Measurements from ENCODE around the gene MTHFD2. TPM values are rescaled to one million over a fixed set of nuclear protein-coding genes. Genes with fewer than 3 reads are reported as not detected.

Gene MTHFD2
- total RNA-seq, 1 donor from 2014 or later = 166 TPM

DNA sequence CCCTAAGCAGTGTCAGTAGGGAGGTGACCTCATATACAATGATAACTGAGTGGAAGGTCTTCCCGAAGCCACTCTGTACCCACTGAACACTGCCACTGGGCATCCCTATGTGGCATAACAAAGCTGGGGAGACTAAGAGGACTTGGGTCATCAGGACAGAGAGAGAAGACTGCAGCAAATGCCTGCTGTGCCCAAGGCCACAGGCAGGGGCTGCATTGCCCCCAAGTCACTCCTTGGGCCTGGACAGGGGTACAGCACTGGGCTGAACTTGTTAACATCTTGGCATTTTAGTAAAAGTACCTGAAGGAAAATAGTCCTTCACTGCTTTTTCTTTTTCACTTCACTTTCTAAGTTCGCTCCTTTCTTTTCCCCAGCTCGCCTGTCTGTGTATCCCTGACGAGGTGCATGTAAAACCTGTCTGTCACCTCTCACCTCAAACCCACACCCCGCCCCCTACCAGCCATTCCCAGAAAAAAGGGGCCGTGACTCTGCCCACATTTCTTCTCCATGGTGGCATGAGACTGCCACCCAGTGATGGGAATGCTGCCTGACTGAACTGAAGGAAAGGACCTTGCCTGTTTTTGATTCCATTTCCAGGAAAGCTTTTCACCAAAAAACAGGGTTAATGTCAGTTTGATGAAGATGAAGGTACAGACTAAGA, 62.9 kb downstream of the MTHFD2 start:
- no peak for DNase-seq (ENCODE audit: low read depth, low spot score)

GRCh38 chr2:74262681-74263080, 64.3 kb downstream of the MTHFD2 start:
- no peak for DNase-seq (ENCODE audit: low read depth, low spot score)

GRCh38 chr2:74264281-74264680, 65.9 kb downstream of the MTHFD2 start:
- DNase-seq (ENCODE audit: low read depth, low spot score) = no peak

DNA sequence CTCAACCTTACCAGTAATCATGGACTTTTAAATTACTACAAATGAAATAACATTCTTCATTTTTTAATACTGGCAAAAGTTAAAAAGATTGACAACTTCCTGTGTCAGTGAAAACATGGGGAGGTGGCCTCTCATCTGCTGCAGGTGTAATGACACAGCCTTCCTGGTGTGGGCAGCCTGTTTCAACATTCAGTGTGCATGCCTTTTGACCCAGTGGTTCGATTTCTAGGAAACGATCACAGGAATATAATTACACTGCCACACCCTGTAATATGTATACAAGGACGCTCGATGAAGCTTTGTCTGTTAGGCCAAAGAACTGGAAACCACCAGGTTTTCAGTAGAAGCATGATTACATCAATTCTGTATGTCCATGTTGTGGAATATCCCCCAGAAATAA, 68.7 kb downstream of the MTHFD2 start:
- DNase-seq (ENCODE audit: low read depth, low spot score) = no peak

Other genes with a start within 250 kb of the MTHFD2 start
- 3.8 and 4.3 TPM in 2 replicates for gene TET3, start 213.7 kb upstream of the MTHFD2 start, total RNA-seq
- 23.1 and 30.3 TPM in 2 replicates for gene BOLA3, start 50.7 kb upstream of the MTHFD2 start, total RNA-seq
- gene MOB1A, start 19.7 kb upstream of the MTHFD2 start, total RNA-seq = 94.8 and 122 TPM in 2 replicates
- 0.04 TPM in 1 of 2 replicates, not detected in the other for gene SLC4A5, start 144.8 kb downstream of the MTHFD2 start, total RNA-seq
- gene DCTN1, start 181.7 kb downstream of the MTHFD2 start, total RNA-seq = 143 and 172 TPM in 2 replicates
- gene C2orf81, start 223.0 kb downstream of the MTHFD2 start, total RNA-seq = 0.13 and 0.28 TPM in 2 replicates
- gene WDR54, start 223.1 kb downstream of the MTHFD2 start, total RNA-seq = 40.7 and 59.7 TPM in 2 replicates
- gene RTKN, start 243.3 kb downstream of the MTHFD2 start, total RNA-seq = 6.1 and 8.8 TPM in 2 replicates

Measured in pulmonary artery endothelial cell (primary cell).